AG09309 (cell line): ENCODE measurements around the gene DDI1.

Experiments used
- DNase-seq: peaks from one replicate; pipeline ENCODE4 v3.0.0-alpha.2; 2010; ENCODE audit warnings: low read depth
- H3K4me3 ChIP-seq: 2 replicates; pipeline ENCODE4 v1.5.1; 2011; ENCODE audit warnings: mild to moderate bottlenecking, low read depth, low read length, moderate library complexity; ENCODE audit not compliant: control insufficient read depth
- TF ChIP-seq, protein P1 (sequence below): IDR thresholded peaks from 2 replicates; pipeline ENCODE4 v1.5.1; 2011; ENCODE audit warnings: mild to moderate bottlenecking, low read depth, low read length, inconsistent platforms; ENCODE audit not compliant: insufficient read depth, control insufficient read depth; ENCODE audit errors: missing control alignments

Gene DDI1

DNA sequence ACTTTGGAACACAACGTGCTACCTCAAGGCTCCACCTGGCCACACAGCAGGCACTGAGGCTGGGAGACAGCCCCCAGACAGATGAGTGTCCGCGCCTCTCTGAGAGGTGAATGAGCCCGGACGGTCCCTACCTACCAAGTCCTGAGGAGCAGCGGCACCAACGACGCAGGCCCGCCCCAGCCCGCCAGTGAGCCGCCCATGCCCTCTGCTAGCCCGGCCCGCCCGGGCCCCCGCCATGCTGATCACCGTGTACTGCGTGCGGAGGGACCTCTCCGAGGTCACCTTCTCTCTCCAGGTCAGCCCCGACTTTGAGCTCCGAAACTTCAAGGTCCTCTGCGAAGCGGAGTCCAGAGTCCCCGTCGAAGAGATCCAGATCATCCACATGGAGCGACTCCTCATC is at the start of gene DDI1:
Gene DDI1 (plus strand): TSS at position 53 of the 400 bp plus-strand sequence. CDS start 183 bp downstream, at position 236.
- TF ChIP-seq, protein P1, sequence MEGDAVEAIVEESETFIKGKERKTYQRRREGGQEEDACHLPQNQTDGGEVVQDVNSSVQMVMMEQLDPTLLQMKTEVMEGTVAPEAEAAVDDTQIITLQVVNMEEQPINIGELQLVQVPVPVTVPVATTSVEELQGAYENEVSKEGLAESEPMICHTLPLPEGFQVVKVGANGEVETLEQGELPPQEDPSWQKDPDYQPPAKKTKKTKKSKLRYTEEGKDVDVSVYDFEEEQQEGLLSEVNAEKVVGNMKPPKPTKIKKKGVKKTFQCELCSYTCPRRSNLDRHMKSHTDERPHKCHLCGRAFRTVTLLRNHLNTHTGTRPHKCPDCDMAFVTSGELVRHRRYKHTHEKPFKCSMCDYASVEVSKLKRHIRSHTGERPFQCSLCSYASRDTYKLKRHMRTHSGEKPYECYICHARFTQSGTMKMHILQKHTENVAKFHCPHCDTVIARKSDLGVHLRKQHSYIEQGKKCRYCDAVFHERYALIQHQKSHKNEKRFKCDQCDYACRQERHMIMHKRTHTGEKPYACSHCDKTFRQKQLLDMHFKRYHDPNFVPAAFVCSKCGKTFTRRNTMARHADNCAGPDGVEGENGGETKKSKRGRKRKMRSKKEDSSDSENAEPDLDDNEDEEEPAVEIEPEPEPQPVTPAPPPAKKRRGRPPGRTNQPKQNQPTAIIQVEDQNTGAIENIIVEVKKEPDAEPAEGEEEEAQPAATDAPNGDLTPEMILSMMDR = no peak
- no peak for DNase-seq
- H3K4me3 ChIP-seq = no peak within 1 kb of the TSS

DNA sequence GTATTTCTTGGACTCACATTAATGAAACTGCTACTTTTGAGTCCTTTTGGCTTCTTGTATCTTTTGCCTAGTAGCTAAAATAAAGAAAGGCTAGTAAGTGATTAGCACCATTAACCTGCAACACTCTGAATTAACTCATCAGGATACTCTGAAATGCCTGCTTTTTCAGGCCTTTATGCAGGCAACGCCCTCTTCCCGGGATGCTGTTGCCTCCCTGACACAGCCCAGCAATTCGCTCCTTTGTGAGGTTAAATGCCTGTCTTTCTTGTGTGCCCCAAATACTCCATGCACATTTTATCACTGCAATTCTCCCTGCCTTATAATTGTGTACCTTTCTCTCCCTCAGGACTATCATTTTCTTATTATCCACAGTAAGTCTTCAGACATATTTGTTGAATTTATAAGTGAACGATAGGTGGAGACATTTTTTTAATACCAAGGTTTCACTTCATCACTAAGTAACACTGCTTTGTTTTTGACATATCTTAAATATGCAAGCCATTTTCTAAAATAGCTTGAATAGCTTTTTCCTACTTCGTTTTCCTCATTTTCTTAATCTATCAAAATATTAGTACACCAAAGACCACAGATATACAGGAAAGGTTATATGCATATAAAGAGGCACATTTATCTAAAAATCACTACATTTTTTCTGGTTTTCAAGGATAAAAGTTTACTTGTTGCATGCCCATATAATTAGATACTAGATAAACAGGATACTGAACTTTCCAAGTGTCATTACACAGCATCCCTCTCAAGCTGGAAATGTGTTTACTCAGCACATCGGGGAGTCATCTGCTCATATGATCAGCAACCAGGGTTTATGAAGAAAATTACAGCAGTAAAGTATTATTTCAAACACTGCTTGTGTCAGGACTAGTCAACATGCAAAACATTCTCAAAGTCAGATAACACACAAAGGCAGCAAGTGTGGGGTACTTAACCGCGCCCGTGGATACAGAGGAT is 48.5 kb upstream of the DDI1 start:
- no peak for DNase-seq
- H3K4me3 ChIP-seq = no peak overlapping the region
- TF ChIP-seq, protein P1 = no peak

DNA sequence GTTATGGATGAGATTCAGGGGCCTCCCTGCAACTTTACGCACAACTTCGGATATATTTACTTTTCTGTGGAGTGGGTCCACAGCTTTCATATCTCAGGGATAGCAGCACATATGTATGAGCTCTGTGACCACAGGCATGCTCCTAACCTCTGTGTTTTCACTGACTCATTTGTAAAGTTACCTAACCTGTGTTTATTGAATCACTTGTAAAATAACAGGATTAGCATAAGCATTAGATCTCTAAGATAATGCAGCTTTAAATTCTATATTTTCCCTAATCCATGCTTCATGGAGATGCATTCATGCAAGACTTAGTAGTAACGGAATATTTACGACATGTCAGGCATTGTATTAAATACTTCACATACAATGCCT is 47.9 kb upstream of the DDI1 start:
- TF ChIP-seq, protein P1 = no peak
- DNase-seq = no peak
- no peak overlapping the region for H3K4me3 ChIP-seq

GRCh38 chr11:103993507-103993906 is 42.9 kb upstream of the DDI1 start:
- no peak overlapping the region for H3K4me3 ChIP-seq
- DNase-seq = no peak
- TF ChIP-seq, protein P1 = no peak

DNA sequence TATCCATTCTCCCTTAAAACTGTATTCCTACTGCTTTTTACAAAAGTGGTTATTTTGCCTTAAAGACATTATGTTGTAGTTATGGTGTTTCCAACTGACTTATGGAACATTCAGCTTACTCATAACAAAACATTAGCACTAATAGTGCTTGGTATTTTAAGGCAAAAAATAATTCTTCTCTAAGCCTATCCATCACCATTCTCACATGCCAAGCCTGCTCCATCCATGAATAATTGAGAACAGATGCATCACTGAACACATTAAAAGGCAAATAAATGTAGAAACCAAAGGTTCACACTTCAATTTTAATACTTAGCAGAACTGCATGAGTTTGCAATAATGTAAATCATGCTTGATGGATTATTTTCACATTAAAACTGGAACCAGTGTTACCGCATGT is 42.3 kb upstream of the DDI1 start:
- TF ChIP-seq, protein P1 = no peak
- DNase-seq = no peak

GRCh38 chr11:103994518-103994917 is 41.9 kb upstream of the DDI1 start:
- TF ChIP-seq, protein P1 = no peak
- no peak overlapping the region for H3K4me3 ChIP-seq
- DNase-seq = no peak

More for the DNA sequence above, 42.3 kb upstream of the DDI1 start:
- H3K4me3 ChIP-seq = no peak overlapping the region
